Kidney epithelial cell (primary cell): Measurements from ENCODE around the gene OSBP2. TPM values are rescaled to one million over a fixed set of nuclear protein-coding genes. Genes with fewer than 3 reads are reported as not detected.

ENCODE experiments used
- DNase-seq: peaks from one replicate; pipeline ENCODE4 v3.0.0-alpha.2; 2010; ENCODE audit warnings: low read depth
- H3K27me3 ChIP-seq: 2 replicates; pipeline ENCODE4 v1.6.0; 2011; ENCODE audit warnings: low read length; ENCODE audit not compliant: control insufficient read depth, insufficient read depth
- H3K36me3 ChIP-seq: 2 replicates; pipeline ENCODE4 v1.5.1; 2011; ENCODE audit warnings: low read length; ENCODE audit not compliant: control insufficient read depth, insufficient read depth
- H3K4me3 ChIP-seq: 2 replicates; pipeline ENCODE4 v1.5.1; 2011; ENCODE audit warnings: low read depth, mild to moderate bottlenecking, control low read depth, low read length
- CTCF ChIP-seq: IDR thresholded peaks from 2 replicates; pipeline ENCODE4 v1.5.1; 2011; ENCODE audit warnings: mild to moderate bottlenecking, moderate library complexity, low read length, control low read depth, inconsistent platforms; ENCODE audit not compliant: insufficient read depth, poor library complexity, severe bottlenecking
- total RNA-seq: library from RNA; depleted of rRNA; stranded (reverse); fragments of >200 nt; gene quantifications from 2 replicates; pipeline ENCODE4 v1.2.3, GENCODE V29; 2015

OSBP2 gene
- total RNA-seq, 1 donor from 2014 or later: 5.0 TPM

GRCh38 chr22:30955153-30955552 is 260.5 kb downstream of the OSBP2 start:
- Histone ChIP-seq H3K27me3 (no peaks in the 10 kb centered on the region), H3K4me3 (no peak overlapping the region), H3K36me3 (no peaks in the 10 kb centered on the region)
- TF ChIP-seq CTCF: no peak
- no peak for DNase-seq

Other genes with a start within 250 kb of the OSBP2 start
- gene SEC14L3, start 222.9 kb upstream of the OSBP2 start, total RNA-seq: not detected in 2 replicates
- gene SEC14L4, start 189.2 kb upstream of the OSBP2 start, total RNA-seq: 0.08 TPM in 1 of 2 replicates, not detected in the other
- 3.7 and 5.8 TPM in 2 replicates for gene SEC14L6, start 148.1 kb upstream of the OSBP2 start, total RNA-seq
- 2.5 and 4.0 TPM in 2 replicates for gene GAL3ST1, start 120.2 kb upstream of the OSBP2 start, total RNA-seq
- gene PES1, start 103.0 kb upstream of the OSBP2 start, total RNA-seq: 93.9 and 99.0 TPM in 2 replicates
- 6.5 and 6.7 TPM in 2 replicates for gene TCN2, start 87.7 kb upstream of the OSBP2 start, total RNA-seq
- gene SLC35E4, start 59.1 kb upstream of the OSBP2 start, total RNA-seq: 8.3 and 14.9 TPM in 2 replicates
- 11.0 and 16.2 TPM in 2 replicates for gene DUSP18, start 27.0 kb upstream of the OSBP2 start, total RNA-seq